GM19043 (cell line): Measurements from ENCODE around the gene GRIP1.

Experiments
- ATAC-seq: cut with Tn5 transposase; IDR thresholded peaks from one replicate; pipeline ENCODE4 v1.9.1; 2021; ENCODE audit warnings: low read depth; ENCODE audit not compliant: unreplicated experiment

Gene GRIP1

GRCh38 chr12:66648033-66648735 lies 30.7 kb downstream of the GRIP1 start:
- ATAC-seq = no peak

GRCh38 chr12:66647034-66647691 lies 31.7 kb downstream of the GRIP1 start:
- no peak for ATAC-seq

GRCh38 chr12:66644151-66644550 lies 34.7 kb downstream of the GRIP1 start:
- no peak for ATAC-seq

- ATAC-seq = no peak
Observed at GRCh38 chr12:66640691-66641460, 38.0 kb downstream of the GRIP1 start.

GRCh38 chr12:66638666-66639065 lies 40.2 kb downstream of the GRIP1 start:
- no peak for ATAC-seq

GRCh38 chr12:66637699-66638301 lies 41.1 kb downstream of the GRIP1 start:
- no peak for ATAC-seq

GRCh38 chr12:66636771-66637170 lies 42.1 kb downstream of the GRIP1 start:
- ATAC-seq = no peak

- no peak for ATAC-seq
Observed at GRCh38 chr12:66633676-66634075, 45.2 kb downstream of the GRIP1 start.

GRCh38 chr12:66629138-66629870 lies 49.6 kb downstream of the GRIP1 start:
- no peak for ATAC-seq

- ATAC-seq = no peak
Observed at GRCh38 chr12:66627988-66628317, 50.9 kb downstream of the GRIP1 start.

- no peak for ATAC-seq
Observed at GRCh38 chr12:66627270-66627987, 51.4 kb downstream of the GRIP1 start.

GRCh38 chr12:66624806-66625205 lies 54.1 kb downstream of the GRIP1 start:
- peak; percentile 48 for ATAC-seq

- no peak for ATAC-seq
Observed at GRCh38 chr12:66623455-66623854, 55.4 kb downstream of the GRIP1 start.

GRCh38 chr12:66620688-66621087 lies 58.2 kb downstream of the GRIP1 start:
- no peak for ATAC-seq

GRCh38 chr12:66620026-66620425 lies 58.9 kb downstream of the GRIP1 start:
- no peak for ATAC-seq

- ATAC-seq = no peak
Observed at GRCh38 chr12:66617991-66618390, 60.9 kb downstream of the GRIP1 start.

GRCh38 chr12:66612090-66612775 lies 66.6 kb downstream of the GRIP1 start:
- no peak for ATAC-seq

GRCh38 chr12:66607147-66607546 lies 71.7 kb downstream of the GRIP1 start:
- ATAC-seq = no peak

- ATAC-seq = no peak
Observed at GRCh38 chr12:66605293-66605692, 73.6 kb downstream of the GRIP1 start.
